K562 (cell line): ENCODE measurements around the gene GEN1.

ENCODE experiments used
- CTCF ChIP-seq, 3 experiments: IDR thresholded peaks in 2 of 3; conservative IDR thresholded peaks in 1 of 3; 2 replicates each; pipeline ENCODE4 v1.5.1; 2011 to 2012; ENCODE audit warnings: low read length in 3 of 3, mild to moderate bottlenecking in 3 of 3, control low read depth in 2 of 3, improper control_type of control experiment in 1 of 3, inconsistent platforms in 1 of 3, low read depth in 1 of 3, mixed read lengths in 1 of 3, moderate library complexity in 1 of 3; ENCODE audit not compliant: insufficient read depth in 2 of 3
- FOXJ3 ChIP-seq: sonication (generic); formaldehyde crosslinking; IDR thresholded peaks from 2 replicates; pipeline ENCODE4 v1.4.0; 2020; ENCODE audit warnings: mild to moderate bottlenecking, missing genetic modification reagents
- KAT8 ChIP-seq: fragments of 450-650 bp; IDR thresholded peaks from 2 replicates; pipeline ENCODE4 v1.6.1; 2016; ENCODE audit warnings: low read depth, mild to moderate bottlenecking
- NR4A1 ChIP-seq, 2 experiments: fragments of 250-450 bp in 1 of 2; fragments of 450-650 bp in 1 of 2; sonication (Bioruptor Pico) in 1 of 2; IDR thresholded peaks; 2 replicates each; pipeline versions ENCODE4 v1.4.0 to v1.6.1; 2016 to 2020; ENCODE audit warnings: mild to moderate bottlenecking in 2 of 2, missing compliant biosample characterization in 1 of 2, missing genetic modification characterization in 1 of 2, moderate library complexity in 1 of 2
- PATZ1 ChIP-seq: fragments of 250-450 bp; sonication (Bioruptor Pico); IDR thresholded peaks from 2 replicates; pipeline ENCODE4 v1.5.0; 2020; ENCODE audit warnings: mild to moderate bottlenecking, borderline replicate concordance
- POLR2A ChIP-seq: fragments of 450-650 bp; conservative IDR thresholded peaks from 2 replicates; pipeline ENCODE4 v1.6.1; 2016
- RBM17 ChIP-seq: fragments of 200-400 bp; formaldehyde crosslinking; IDR thresholded peaks from 2 replicates; pipeline ENCODE4 v1.6.1; 2017; ENCODE audit warnings: low read depth, mild to moderate bottlenecking, low read length, borderline replicate concordance
- SAP30 ChIP-seq: fragments of 200-600 bp; sonication (generic); IDR thresholded peaks from 2 replicates; pipeline ENCODE4 v1.6.1; 2012; ENCODE audit warnings: borderline replicate concordance, low read depth, mild to moderate bottlenecking, moderate library complexity, low read length, control low read depth, inconsistent platforms; ENCODE audit not compliant: insufficient read depth, poor library complexity, severe bottlenecking
- SRF ChIP-seq, 2 experiments: fragments of 250-450, 450-650 bp in 1 of 2; sonication (Bioruptor Pico) in 1 of 2; sonication (generic) in 1 of 2; formaldehyde crosslinking; IDR thresholded peaks; 2 replicates each; pipeline versions ENCODE4 v1.5.0 to v1.5.1; 2020 to 2022; ENCODE audit warnings: mild to moderate bottlenecking in 1 of 2, missing genetic modification reagents in 1 of 2
- ZFP30 ChIP-seq: fragments of 250-450 bp; sonication (Bioruptor Pico); IDR thresholded peaks from 2 replicates; pipeline ENCODE4 v1.8.0; 2022; ENCODE audit warnings: moderate library complexity, mild to moderate bottlenecking, inconsistent platforms, borderline replicate concordance
- ZNF12 ChIP-seq: sonication (generic); formaldehyde crosslinking; IDR thresholded peaks from 2 replicates; pipeline ENCODE4 v1.4.0; 2020; ENCODE audit warnings: mild to moderate bottlenecking, missing genetic modification reagents
- TF ChIP-seq, protein P1 (sequence below): sonication (generic); formaldehyde crosslinking; IDR thresholded peaks from 2 replicates; pipeline ENCODE4 v1.8.1; 2023; ENCODE audit warnings: mild to moderate bottlenecking, missing genetic modification reagents
- TF ChIP-seq, protein P2 (sequence below): fragments of 250-450 bp; sonication (Bioruptor Pico); IDR thresholded peaks from 2 replicates; pipeline ENCODE4 v1.5.1; 2021; ENCODE audit warnings: mild to moderate bottlenecking
- TF ChIP-seq, protein P3 (sequence below): sonication (generic); formaldehyde crosslinking; IDR thresholded peaks from 2 replicates; pipeline ENCODE4 v1.9.0; 2022; ENCODE audit warnings: mild to moderate bottlenecking, missing genetic modification reagents

GRCh38 chr2:17717666-17718065, 36.3 kb upstream of the GEN1 start:
- no peak for TF ChIP-seq RBM17
- no peak for TF ChIP-seq ZNF12 (CRISPR knock-in tag)
- TF ChIP-seq SRF (CRISPR knock-in tag; IDR thresholded peaks at IDR 0.05), result no peak
- TF ChIP-seq, protein P1, sequence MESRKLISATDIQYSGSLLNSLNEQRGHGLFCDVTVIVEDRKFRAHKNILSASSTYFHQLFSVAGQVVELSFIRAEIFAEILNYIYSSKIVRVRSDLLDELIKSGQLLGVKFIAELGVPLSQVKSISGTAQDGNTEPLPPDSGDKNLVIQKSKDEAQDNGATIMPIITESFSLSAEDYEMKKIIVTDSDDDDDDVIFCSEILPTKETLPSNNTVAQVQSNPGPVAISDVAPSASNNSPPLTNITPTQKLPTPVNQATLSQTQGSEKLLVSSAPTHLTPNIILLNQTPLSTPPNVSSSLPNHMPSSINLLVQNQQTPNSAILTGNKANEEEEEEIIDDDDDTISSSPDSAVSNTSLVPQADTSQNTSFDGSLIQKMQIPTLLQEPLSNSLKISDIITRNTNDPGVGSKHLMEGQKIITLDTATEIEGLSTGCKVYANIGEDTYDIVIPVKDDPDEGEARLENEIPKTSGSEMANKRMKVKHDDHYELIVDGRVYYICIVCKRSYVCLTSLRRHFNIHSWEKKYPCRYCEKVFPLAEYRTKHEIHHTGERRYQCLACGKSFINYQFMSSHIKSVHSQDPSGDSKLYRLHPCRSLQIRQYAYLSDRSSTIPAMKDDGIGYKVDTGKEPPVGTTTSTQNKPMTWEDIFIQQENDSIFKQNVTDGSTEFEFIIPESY (CRISPR knock-in tag), result no peak
- no peak for TF ChIP-seq CTCF (IDR thresholded peaks at IDR 0.05 in 2 of 3, conservative IDR thresholded peaks at IDR 0.05 in 1 of 3; ENCODE audit: insufficient read depth in 2 of 3, low read depth in 1 of 3, low read length in 3 of 3)
- TF ChIP-seq FOXJ3, result no peak
- TF ChIP-seq KAT8, result no peak
- no peak for TF ChIP-seq ZFP30 (CRISPR knock-in tag)
- no peak for TF ChIP-seq SAP30
- no peak for TF ChIP-seq PATZ1 (CRISPR knock-in tag)
- TF ChIP-seq, protein P2, sequence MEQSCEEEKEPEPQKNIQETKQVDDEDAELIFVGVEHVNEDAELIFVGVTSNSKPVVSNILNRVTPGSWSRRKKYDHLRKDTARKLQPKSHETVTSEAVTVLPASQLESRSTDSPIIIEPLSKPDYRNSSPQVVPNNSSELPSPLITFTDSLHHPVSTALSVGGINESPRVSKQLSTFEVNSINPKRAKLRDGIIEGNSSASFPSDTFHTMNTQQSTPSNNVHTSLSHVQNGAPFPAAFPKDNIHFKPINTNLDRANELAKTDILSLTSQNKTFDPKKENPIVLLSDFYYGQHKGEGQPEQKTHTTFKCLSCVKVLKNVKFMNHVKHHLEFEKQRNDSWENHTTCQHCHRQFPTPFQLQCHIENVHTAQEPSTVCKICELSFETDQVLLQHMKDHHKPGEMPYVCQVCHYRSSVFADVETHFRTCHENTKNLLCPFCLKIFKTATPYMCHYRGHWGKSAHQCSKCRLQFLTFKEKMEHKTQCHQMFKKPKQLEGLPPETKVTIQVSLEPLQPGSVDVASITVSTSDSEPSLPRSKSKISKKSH, result no peak
- TF ChIP-seq, protein P3, sequence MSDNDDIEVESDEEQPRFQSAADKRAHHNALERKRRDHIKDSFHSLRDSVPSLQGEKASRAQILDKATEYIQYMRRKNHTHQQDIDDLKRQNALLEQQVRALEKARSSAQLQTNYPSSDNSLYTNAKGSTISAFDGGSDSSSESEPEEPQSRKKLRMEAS, result no peak
- no peak for TF ChIP-seq NR4A1 (CRISPR knock-in tag; IDR thresholded peaks at IDR 0.05)
- no peak for TF ChIP-seq NR4A1 (tag; IDR thresholded peaks at IDR 0.05)
- TF ChIP-seq POLR2A, result no peak
